HFFc6 (cell line): ENCODE data around the gene ESPN. TPM values are rescaled to one million over a fixed set of nuclear protein-coding genes. Genes with fewer than 3 reads are reported as not detected.
"Not testable (repeated sequence)": the region's sequence is repeated elsewhere in the genome, so short reads cannot be mapped to it uniquely, and the experiment has no call there.

Experiments
- DNase-seq: peaks from one replicate; pipeline ENCODE4 v3.0.0-alpha.2; 2018
- H3K27ac Mint-ChIP-seq: 2 replicates; pipeline ENCODE4 v1.8.0; 2020; ENCODE audit warnings: mild to moderate bottlenecking, mixed read lengths
- H3K27me3 Mint-ChIP-seq: 2 replicates; pipeline ENCODE4 v1.8.0; 2021; ENCODE audit warnings: mild to moderate bottlenecking, moderate library complexity, mixed read lengths; ENCODE audit not compliant: insufficient read depth
- H3K36me3 Mint-ChIP-seq: 2 replicates; pipeline ENCODE4 v1.8.0; 2021; ENCODE audit warnings: low read depth, mixed read lengths
- H3K4me1 Mint-ChIP-seq: 2 replicates; pipeline ENCODE4 v1.8.0; 2020; ENCODE audit warnings: low read depth, mixed read lengths
- H3K4me3 Mint-ChIP-seq: 2 replicates; pipeline ENCODE4 v1.8.0; 2020; ENCODE audit warnings: mild to moderate bottlenecking, moderate library complexity, mixed read lengths
- H3K9me3 Mint-ChIP-seq: 2 replicates; pipeline ENCODE4 v1.8.0; 2020; ENCODE audit warnings: mild to moderate bottlenecking, mixed read lengths
- total RNA-seq, 6 experiments: library from RNA; stranded (reverse); fragmentation: NEBNext Ultra II Directional; extraction: Animal tissue kit (Norgen Biotek cat#: 25700); gene quantifications; 2 replicates in 1 of 6; 3 replicates in 5 of 6; pipeline ENCODE4 v1.2.3, GENCODE V29; 2021
- TF ChIP-seq, protein P1 (sequence below): fragments of 200-600 bp; sonication (generic); IDR thresholded peaks from 2 replicates; pipeline ENCODE4 v1.5.0; 2021; ENCODE audit warnings: antibody characterized with exemption, mild to moderate bottlenecking

ESPN gene
- total RNA-seq, 6 experiments from 2014 or later = not detected

DNA sequence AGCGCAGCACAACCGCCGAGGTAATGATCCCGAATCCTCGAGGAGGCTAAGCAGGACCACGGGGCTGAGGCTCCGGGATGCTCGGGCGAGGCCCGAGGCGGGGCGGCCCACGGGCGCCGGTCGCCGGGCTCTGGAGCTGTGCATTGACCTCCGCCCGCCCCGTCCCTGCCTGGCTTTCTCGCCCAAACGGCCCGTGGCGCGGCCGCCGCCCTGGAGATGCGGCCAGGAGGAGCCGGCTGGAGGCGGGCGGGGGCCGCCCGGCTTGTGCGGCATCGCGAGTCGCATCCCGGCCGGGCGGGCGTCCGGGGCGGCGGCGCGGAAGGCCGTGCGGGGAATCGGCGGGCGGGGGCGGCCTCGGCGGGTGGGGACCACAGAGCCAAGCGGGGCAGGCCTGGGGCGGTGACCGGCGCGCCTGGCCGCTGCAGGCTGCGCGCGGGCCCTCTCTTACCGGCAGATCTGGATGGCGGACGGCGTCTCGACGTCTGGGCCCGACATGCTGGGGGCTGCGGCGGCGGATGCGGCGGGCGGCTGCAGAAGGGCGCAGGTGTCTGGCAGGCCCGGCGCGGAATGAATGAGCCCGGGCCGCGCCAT lies 31.7 kb upstream of the ESPN start:
- peak overlapping the region; percentile 54; the same call in 1 of the 2 replicates for H3K27ac Mint-ChIP-seq
- TF ChIP-seq, protein P1, sequence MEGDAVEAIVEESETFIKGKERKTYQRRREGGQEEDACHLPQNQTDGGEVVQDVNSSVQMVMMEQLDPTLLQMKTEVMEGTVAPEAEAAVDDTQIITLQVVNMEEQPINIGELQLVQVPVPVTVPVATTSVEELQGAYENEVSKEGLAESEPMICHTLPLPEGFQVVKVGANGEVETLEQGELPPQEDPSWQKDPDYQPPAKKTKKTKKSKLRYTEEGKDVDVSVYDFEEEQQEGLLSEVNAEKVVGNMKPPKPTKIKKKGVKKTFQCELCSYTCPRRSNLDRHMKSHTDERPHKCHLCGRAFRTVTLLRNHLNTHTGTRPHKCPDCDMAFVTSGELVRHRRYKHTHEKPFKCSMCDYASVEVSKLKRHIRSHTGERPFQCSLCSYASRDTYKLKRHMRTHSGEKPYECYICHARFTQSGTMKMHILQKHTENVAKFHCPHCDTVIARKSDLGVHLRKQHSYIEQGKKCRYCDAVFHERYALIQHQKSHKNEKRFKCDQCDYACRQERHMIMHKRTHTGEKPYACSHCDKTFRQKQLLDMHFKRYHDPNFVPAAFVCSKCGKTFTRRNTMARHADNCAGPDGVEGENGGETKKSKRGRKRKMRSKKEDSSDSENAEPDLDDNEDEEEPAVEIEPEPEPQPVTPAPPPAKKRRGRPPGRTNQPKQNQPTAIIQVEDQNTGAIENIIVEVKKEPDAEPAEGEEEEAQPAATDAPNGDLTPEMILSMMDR = no peak
- no peaks in the 10 kb centered on the region for H3K36me3 Mint-ChIP-seq
- H3K9me3 Mint-ChIP-seq = no peaks in the 10 kb centered on the region
- H3K4me1 Mint-ChIP-seq = peaks cover 24% of the 10 kb centered on the region
- DNase-seq = no peak
- H3K27me3 Mint-ChIP-seq = no peaks in the 10 kb centered on the region
- peak overlapping the region; percentile 90 for H3K4me3 Mint-ChIP-seq

DNA sequence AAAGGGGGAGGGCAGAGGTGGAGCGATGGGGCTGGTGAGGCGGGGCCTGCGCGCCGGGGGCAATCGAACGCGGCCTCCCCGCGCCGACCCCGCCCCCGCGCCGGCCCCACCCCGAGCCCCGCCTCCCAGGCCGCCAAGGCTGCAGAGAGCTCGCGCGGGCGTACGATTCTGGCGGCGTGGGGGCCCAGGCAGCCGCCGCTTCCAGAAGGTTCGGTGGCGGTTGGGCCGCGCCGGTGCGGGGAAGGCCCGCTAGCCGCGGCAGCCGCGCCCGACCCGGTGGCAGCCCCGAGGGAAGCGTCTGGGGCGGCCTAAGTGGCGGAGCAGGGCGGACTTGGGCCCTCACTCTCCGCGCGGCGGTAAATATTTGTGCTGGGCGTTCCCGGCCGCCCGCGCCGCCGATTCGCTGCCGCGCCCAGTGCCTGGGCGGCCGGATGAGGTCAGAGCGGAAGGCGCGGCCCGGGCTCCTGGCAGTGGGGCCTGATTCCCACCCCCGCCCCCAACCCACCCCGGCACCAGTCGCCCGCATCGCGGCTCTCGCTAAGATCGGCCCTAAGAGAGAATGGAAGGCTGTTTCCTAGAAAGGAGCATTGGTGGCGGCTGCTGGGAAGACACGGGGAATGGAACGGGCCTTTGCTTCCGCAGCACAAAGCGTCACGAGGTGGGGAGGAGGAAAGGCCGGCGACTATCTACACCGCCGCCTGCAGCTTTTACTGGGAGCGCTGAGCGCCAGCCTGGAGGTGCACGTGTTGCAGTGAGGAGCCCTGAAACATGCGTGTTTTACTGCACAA lies 31.0 kb upstream of the ESPN start, which contains the start of gene ACOT7:
Gene ACOT7 (minus strand): TSS at position 368 of the 788 bp plus-strand sequence. CDS start 368 bp downstream, outside the sequence.
- peak within 1 kb of the TSS; percentile 94 for H3K27ac Mint-ChIP-seq
- H3K4me3 Mint-ChIP-seq = peak within 1 kb of the TSS; percentile 91
- peak; percentile 70 for DNase-seq
- TF ChIP-seq, protein P1 = no peak
- no peaks in the 10 kb centered on the region; the same call in 1 of the 2 replicates for H3K27me3 Mint-ChIP-seq
- H3K9me3 Mint-ChIP-seq = no peaks in the 10 kb centered on the region
- peaks cover 24% of the 10 kb centered on the region for H3K4me1 Mint-ChIP-seq
- H3K36me3 Mint-ChIP-seq = no peaks in the 10 kb centered on the region

DNA sequence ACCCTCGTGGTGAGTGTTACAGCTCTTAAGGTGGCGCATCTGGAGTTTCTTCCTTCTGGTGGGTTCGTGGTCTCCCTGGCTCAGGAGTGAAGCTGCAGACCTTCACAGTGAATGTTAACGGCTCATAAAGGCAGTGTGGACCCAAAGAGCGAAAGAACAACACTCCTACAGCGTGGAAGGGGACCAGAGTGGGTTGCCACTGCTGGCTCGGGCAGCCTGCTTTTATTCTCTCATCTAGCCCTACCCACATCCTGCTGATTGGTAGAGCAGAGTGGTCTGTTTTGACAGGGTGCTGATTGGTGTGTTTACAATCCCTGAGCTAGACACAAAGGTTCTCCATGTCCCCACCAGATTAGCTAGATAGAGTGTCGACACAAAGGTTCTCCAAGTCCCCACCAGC lies 29.4 kb upstream of the ESPN start:
- Mint-ChIP-seq H3K27ac (peak overlapping the region; percentile 26; the same call in 1 of the 2 replicates), H3K4me3 (peak overlapping the region; percentile 37; the same call in 1 of the 2 replicates), H3K4me1 (peaks cover 24% of the 10 kb centered on the region)
- DNase-seq, H3K9me3 Mint-ChIP-seq, H3K27me3 Mint-ChIP-seq, H3K36me3 Mint-ChIP-seq: not testable (repeated sequence)

DNA sequence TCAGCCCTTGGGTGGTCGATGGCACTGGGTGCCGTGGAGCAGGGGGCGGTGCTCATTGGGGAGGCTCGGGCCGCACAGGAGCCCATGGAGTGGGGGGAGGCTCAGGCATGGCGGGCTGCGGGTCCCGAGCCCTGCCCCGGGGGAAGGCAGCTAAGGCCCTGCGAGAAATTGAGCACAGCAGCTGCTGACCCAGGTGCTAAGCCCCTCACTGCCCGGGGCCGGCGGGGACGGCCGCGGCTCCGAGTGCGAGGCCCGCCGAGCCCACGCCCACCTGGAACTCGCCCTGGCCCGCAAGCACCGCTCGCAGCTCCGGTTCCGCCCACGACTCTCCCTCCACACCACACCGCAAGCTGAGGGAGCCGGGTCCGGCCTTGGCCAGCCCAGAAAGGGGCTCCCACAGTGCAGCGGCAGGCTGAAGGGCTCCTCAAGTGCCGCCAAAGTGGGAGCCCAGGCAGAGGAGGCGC lies 28.8 kb upstream of the ESPN start:
- H3K36me3 Mint-ChIP-seq, DNase-seq, H3K4me3 Mint-ChIP-seq, H3K9me3 Mint-ChIP-seq, H3K27ac Mint-ChIP-seq, H3K27me3 Mint-ChIP-seq: not testable (repeated sequence)
- peaks cover 24% of the 10 kb centered on the region for H3K4me1 Mint-ChIP-seq

DNA sequence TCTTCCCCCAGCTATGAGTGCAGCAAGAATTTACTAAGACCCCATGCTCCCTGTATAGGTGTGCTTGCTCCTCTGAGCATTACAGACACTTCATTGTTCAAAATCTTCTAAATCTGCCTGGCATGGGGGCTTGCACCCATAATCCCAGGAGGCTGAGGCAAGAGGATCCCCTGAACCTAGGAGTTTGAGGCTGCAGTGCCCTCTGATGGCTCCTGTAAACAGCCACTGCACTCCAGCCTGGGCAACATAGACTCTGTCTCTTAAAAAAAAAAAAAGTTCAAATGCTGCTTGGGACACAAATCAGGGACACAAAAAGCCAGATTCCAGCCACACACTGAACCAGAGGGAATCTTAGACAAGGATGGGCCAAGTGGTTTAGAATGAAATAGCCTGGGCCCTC lies 27.6 kb upstream of the ESPN start:
- H3K4me1 Mint-ChIP-seq = peaks cover 19% of the 10 kb centered on the region
- H3K27ac Mint-ChIP-seq = no peak overlapping the region

DNA sequence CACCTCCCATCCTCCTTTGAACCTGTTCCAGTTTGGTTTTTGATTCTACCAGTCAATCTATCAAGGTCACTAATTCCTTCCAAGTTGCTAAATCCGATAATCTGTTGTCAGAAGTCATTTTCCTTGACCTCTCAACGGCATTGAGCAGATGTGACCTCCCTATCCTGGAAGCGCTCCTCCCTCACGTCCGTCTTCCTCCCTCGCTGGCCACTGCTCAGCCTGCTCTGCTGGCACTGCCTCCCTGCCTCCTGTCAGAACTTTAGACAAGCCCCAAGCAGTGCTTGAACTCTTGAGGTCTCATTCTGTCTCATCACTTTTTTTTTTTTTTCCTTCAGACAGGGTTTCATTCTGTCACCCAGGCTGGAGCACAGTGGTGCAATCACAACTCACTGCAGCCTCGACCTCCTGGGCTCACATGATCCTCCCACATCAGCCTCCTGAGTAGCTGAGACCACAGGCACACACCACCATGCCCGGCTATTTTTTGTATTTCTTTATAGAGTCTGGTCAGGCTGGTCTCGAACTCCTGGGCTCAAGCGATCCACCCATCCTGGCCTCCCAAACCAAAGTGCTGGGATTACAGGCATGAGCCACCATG lies 26.6 kb upstream of the ESPN start:
- Mint-ChIP-seq H3K4me3 (no peak overlapping the region), H3K9me3 (no peaks in the 10 kb centered on the region), H3K36me3 (no peaks in the 10 kb centered on the region), H3K27me3 (peaks cover 1% of the 10 kb centered on the region; the same call in 1 of the 2 replicates), H3K4me1 (peaks cover 13% of the 10 kb centered on the region), H3K27ac (no peak overlapping the region)
- TF ChIP-seq, protein P1 = no peak
- DNase-seq = no peak

More for the DNA sequence above, 27.6 kb upstream of the ESPN start:
- Mint-ChIP-seq H3K9me3 (no peaks in the 10 kb centered on the region), H3K4me3 (no peak overlapping the region), H3K36me3 (no peaks in the 10 kb centered on the region), H3K27me3 (peaks cover 1% of the 10 kb centered on the region; the same call in 1 of the 2 replicates)
- TF ChIP-seq, protein P1 = peak; percentile 26; the same call in 1 of the 2 replicates
- DNase-seq = no peak
